SK-N-MC (cell line): ENCODE data around the gene CRYL1.

Source experiments
- DNase-seq: peaks from one replicate; pipeline ENCODE4 v3.0.0-alpha.2; 2011; ENCODE audit warnings: low read depth, low spot score
- H3K27ac ChIP-seq: fragments of 200-600 bp; sonication (generic); 2 replicates; pipeline ENCODE4 v1.5.1; 2016; ENCODE audit warnings: mixed run types
- H3K36me3 ChIP-seq: fragments of 200-600 bp; sonication (generic); 2 replicates; pipeline ENCODE4 v1.6.1; 2017; ENCODE audit warnings: antibody characterized with exemption, low read length, mixed read lengths; ENCODE audit not compliant: insufficient read depth
- H3K4me3 ChIP-seq: fragments of 200-600 bp; sonication (generic); 2 replicates; pipeline ENCODE4 v1.5.1; 2016
- H3K9ac ChIP-seq: fragments of 200-600 bp; sonication (generic); 2 replicates; pipeline ENCODE4 v1.8.0; 2017; ENCODE audit warnings: mixed run types, mixed read lengths; ENCODE audit not compliant: insufficient read length
- H3K9me3 ChIP-seq: fragments of 200-600 bp; sonication (generic); 2 replicates; pipeline ENCODE4 v1.6.1; 2017; ENCODE audit warnings: low read depth, mild to moderate bottlenecking, antibody characterized with exemption, low read length, moderate library complexity, mixed read lengths
- EZH2 ChIP-seq: fragments of 200-600 bp; sonication (generic); IDR thresholded peaks from one replicate; pipeline ENCODE4 v1.6.1; 2017; ENCODE audit warnings: antibody characterized with exemption
- FOXP2 ChIP-seq: optimal IDR thresholded peaks from 2 replicates; pipeline ENCODE3; 2011; ENCODE audit warnings: mild to moderate bottlenecking, moderate library complexity; ENCODE audit not compliant: insufficient read depth; ENCODE audit errors: extremely low read length, control extremely low read depth
- POLR2AphosphoS5 ChIP-seq: IDR thresholded peaks from 2 replicates; pipeline ENCODE4 v1.6.1; 2012; ENCODE audit warnings: mild to moderate bottlenecking, low read depth, low read length, borderline replicate concordance

CRYL1 gene

GRCh38 chr13:20401931-20402856, 123.5 kb downstream of the CRYL1 start:
- TF ChIP-seq FOXP2 (no peak), POLR2AphosphoS5 (no peak)
- DNase-seq, result no peak

GRCh38 chr13:20401531-20401930, 124.1 kb downstream of the CRYL1 start:
- Histone ChIP-seq H3K27ac (no peak overlapping the region), H3K9me3 (no peaks in the 10 kb centered on the region), H3K36me3 (no peaks in the 10 kb centered on the region), H3K4me3 (no peak overlapping the region), H3K9ac (no peak overlapping the region)
- TF ChIP-seq POLR2AphosphoS5 (no peak), EZH2 (no peak)
- DNase-seq, result no peak

More at GRCh38 chr13:20401931-20402856, 123.5 kb downstream of the CRYL1 start:
- Histone ChIP-seq H3K4me3 (no peak overlapping the region), H3K36me3 (no peaks in the 10 kb centered on the region), H3K9me3 (no peaks in the 10 kb centered on the region), H3K9ac (no peak overlapping the region), H3K27ac (no peak overlapping the region)

- no peak overlapping the region for H3K27ac ChIP-seq
- no peaks in the 10 kb centered on the region for H3K36me3 ChIP-seq
- no peak overlapping the region for H3K4me3 ChIP-seq
- no peak for TF ChIP-seq EZH2
- TF ChIP-seq FOXP2, result no peak
- TF ChIP-seq POLR2AphosphoS5, result no peak
- no peak overlapping the region for H3K9ac ChIP-seq
- no peaks in the 10 kb centered on the region for H3K9me3 ChIP-seq
- no peak for DNase-seq
Observed at GRCh38 chr13:20400774-20401173, 124.9 kb downstream of the CRYL1 start.

- no peak overlapping the region for H3K27ac ChIP-seq
- no peak overlapping the region for H3K4me3 ChIP-seq
- no peak overlapping the region for H3K9ac ChIP-seq
- H3K36me3 ChIP-seq, result no peaks in the 10 kb centered on the region
- no peaks in the 10 kb centered on the region for H3K9me3 ChIP-seq
- DNase-seq, result no peak
- TF ChIP-seq FOXP2, result no peak
- TF ChIP-seq EZH2, result no peak
- TF ChIP-seq POLR2AphosphoS5, result no peak
Observed at GRCh38 chr13:20399961-20400360, 125.7 kb downstream of the CRYL1 start.

- no peak overlapping the region for H3K4me3 ChIP-seq
- H3K36me3 ChIP-seq, result no peaks in the 10 kb centered on the region
- H3K27ac ChIP-seq, result no peak overlapping the region
- no peak for DNase-seq
- H3K9me3 ChIP-seq, result no peaks in the 10 kb centered on the region
- TF ChIP-seq FOXP2 (no peak), POLR2AphosphoS5 (no peak), EZH2 (no peak)
- no peak overlapping the region for H3K9ac ChIP-seq
Observed at GRCh38 chr13:20399515-20399914, 126.1 kb downstream of the CRYL1 start.

GRCh38 chr13:20398459-20398858, 127.2 kb downstream of the CRYL1 start:
- Histone ChIP-seq H3K36me3 (no peaks in the 10 kb centered on the region), H3K9me3 (no peaks in the 10 kb centered on the region), H3K4me3 (no peak overlapping the region), H3K27ac (no peak overlapping the region), H3K9ac (no peak overlapping the region)
- TF ChIP-seq POLR2AphosphoS5 (no peak), EZH2 (no peak), FOXP2 (no peak)
- no peak for DNase-seq

- no peak overlapping the region for H3K9ac ChIP-seq
- no peak overlapping the region for H3K27ac ChIP-seq
- H3K36me3 ChIP-seq, result no peaks in the 10 kb centered on the region
- TF ChIP-seq EZH2, result no peak
- H3K9me3 ChIP-seq, result no peaks in the 10 kb centered on the region
- DNase-seq, result no peak
- H3K4me3 ChIP-seq, result no peak overlapping the region
Observed at GRCh38 chr13:20397896-20398295, 127.8 kb downstream of the CRYL1 start.

GRCh38 chr13:20395061-20395916, 130.4 kb downstream of the CRYL1 start:
- H3K9ac ChIP-seq, result no peak overlapping the region
- no peaks in the 10 kb centered on the region for H3K36me3 ChIP-seq
- H3K4me3 ChIP-seq, result no peak overlapping the region
- H3K27ac ChIP-seq, result no peak overlapping the region
- DNase-seq, result no peak
- H3K9me3 ChIP-seq, result no peaks in the 10 kb centered on the region
- TF ChIP-seq FOXP2 (no peak), POLR2AphosphoS5 (no peak), EZH2 (no peak)
